DOHH2 (cell line): ENCODE measurements around the gene NAA38.

Experiments
- CTCF ChIP-seq: fragments of 200-600 bp; sonication (generic); IDR thresholded peaks from one replicate; pipeline ENCODE4 v1.5.1; 2014; ENCODE audit warnings: antibody characterized with exemption, mild to moderate bottlenecking, low read depth, low read length; ENCODE audit not compliant: poor library complexity, severe bottlenecking
- EZH2phosphoT487 ChIP-seq: fragments of 200-600 bp; sonication (generic); IDR thresholded peaks from 2 replicates; pipeline ENCODE4 v1.6.1; 2017; ENCODE audit warnings: borderline replicate concordance, mild to moderate bottlenecking, antibody characterized with exemption, low read length, moderate library complexity, mixed read lengths

GRCh38 chr17:7854851-7855659 lies 2.3 kb downstream of the NAA38 start, which contains the start of gene TMEM88:
- TF ChIP-seq CTCF = no peak
- TF ChIP-seq EZH2phosphoT487 = no peak
